Stimulated activated CD8-positive, alpha-beta memory T cell treated with anti-CD3 and anti-CD28 coated beads, Interleukin-4, amount 100 ng/mL, for 24 hours (primary cell): ENCODE results near the gene VPS25.
"Not testable (repeated sequence)": the region's sequence is repeated elsewhere in the genome, so short reads cannot be mapped to it uniquely, and the experiment has no call there.

Experiments
- DNase-seq: peaks from one replicate; pipeline ENCODE4 v3.0.0-alpha.2; 2020; ENCODE audit warnings: low read depth

Gene VPS25

GRCh38 chr17:42769964-42770363 is 3.3 kb upstream of the VPS25 start:
- DNase-seq, result not testable (repeated sequence)

- DNase-seq, result no peak
Observed at GRCh38 chr17:42772945-42773289, 332 bp upstream of the VPS25 start.

GRCh38 chr17:42774066-42774745 is 957 bp downstream of the VPS25 start:
- DNase-seq, result no peak

- DNase-seq, result no peak
Observed at GRCh38 chr17:42775534-42776098, 2.4 kb downstream of the VPS25 start.

- DNase-seq, result no peak
Observed at GRCh38 chr17:42778570-42778969, 5.3 kb downstream of the VPS25 start.

GRCh38 chr17:42779304-42779935 is 6.2 kb downstream of the VPS25 start:
- no peak for DNase-seq

- no peak for DNase-seq
Observed at GRCh38 chr17:42779936-42780850, 6.9 kb downstream of the VPS25 start, which contains the start of gene WNK4. TSS of gene WNK4 (plus strand) at chr17:42780610. CDS start at chr17:42780699, 89 bp downstream.

GRCh38 chr17:42780851-42781638 is 7.8 kb downstream of the VPS25 start:
- no peak for DNase-seq

GRCh38 chr17:42781639-42782165 is 8.5 kb downstream of the VPS25 start:
- no peak for DNase-seq

- no peak for DNase-seq
Observed at GRCh38 chr17:42782166-42783061, 9.2 kb downstream of the VPS25 start.

GRCh38 chr17:42783062-42783790 is 10.0 kb downstream of the VPS25 start:
- no peak for DNase-seq

- no peak for DNase-seq
Observed at GRCh38 chr17:42783791-42784138, 10.5 kb downstream of the VPS25 start.

GRCh38 chr17:42784409-42784808 is 11.2 kb downstream of the VPS25 start:
- no peak for DNase-seq

- no peak for DNase-seq
Observed at GRCh38 chr17:42784811-42785592, 11.8 kb downstream of the VPS25 start.

- no peak for DNase-seq
Observed at GRCh38 chr17:42787266-42787665, 14.0 kb downstream of the VPS25 start.

- no peak for DNase-seq
Observed at GRCh38 chr17:42791948-42792347, 18.7 kb downstream of the VPS25 start.

GRCh38 chr17:42792545-42792944 is 19.3 kb downstream of the VPS25 start:
- no peak for DNase-seq

- no peak for DNase-seq
Observed at GRCh38 chr17:42795061-42795460, 21.8 kb downstream of the VPS25 start.

GRCh38 chr17:42795465-42795864 is 22.2 kb downstream of the VPS25 start:
- no peak for DNase-seq
